ENCODE data around the gene FAM171A2. TPM values are rescaled to one million over a fixed set of nuclear protein-coding genes. Genes with fewer than 3 reads are reported as not detected.
"Not testable (repeated sequence)": the region's sequence is repeated elsewhere in the genome, so short reads cannot be mapped to it uniquely, and the experiment has no call there.

The FAM171A2 gene
- total RNA-seq, 1 experiment from 2014 or later = 29.9 TPM

- TF ChIP-seq CTCF (IDR thresholded peaks at IDR 0.05) (no peak), SMAD4 (CRISPR knock-in tag; IDR thresholded peaks at IDR 0.05) (no peak), NR1H2 (CRISPR knock-in tag; IDR thresholded peaks at IDR 0.05) (no peak), FOXK1 (CRISPR knock-in tag; IDR thresholded peaks at IDR 0.05) (peak; percentile 88), IRF1 (CRISPR knock-in tag; IDR thresholded peaks at IDR 0.05) (no peak), CREB1 (CRISPR knock-in tag; IDR thresholded peaks at IDR 0.05) (no peak), FOXJ3 (CRISPR knock-in tag; IDR thresholded peaks at IDR 0.05; ENCODE audit: borderline replicate concordance) (no peak), NR2C2 (CRISPR knock-in tag; IDR thresholded peaks at IDR 0.05) (no peak)
- TF ChIP-seq, protein P1, sequence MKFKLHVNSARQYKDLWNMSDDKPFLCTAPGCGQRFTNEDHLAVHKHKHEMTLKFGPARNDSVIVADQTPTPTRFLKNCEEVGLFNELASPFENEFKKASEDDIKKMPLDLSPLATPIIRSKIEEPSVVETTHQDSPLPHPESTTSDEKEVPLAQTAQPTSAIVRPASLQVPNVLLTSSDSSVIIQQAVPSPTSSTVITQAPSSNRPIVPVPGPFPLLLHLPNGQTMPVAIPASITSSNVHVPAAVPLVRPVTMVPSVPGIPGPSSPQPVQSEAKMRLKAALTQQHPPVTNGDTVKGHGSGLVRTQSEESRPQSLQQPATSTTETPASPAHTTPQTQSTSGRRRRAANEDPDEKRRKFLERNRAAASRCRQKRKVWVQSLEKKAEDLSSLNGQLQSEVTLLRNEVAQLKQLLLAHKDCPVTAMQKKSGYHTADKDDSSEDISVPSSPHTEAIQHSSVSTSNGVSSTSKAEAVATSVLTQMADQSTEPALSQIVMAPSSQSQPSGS (CRISPR knock-in tag; IDR thresholded peaks at IDR 0.05; ENCODE audit: borderline replicate concordance, low read depth) = no peak
- TF ChIP-seq, protein P2, sequence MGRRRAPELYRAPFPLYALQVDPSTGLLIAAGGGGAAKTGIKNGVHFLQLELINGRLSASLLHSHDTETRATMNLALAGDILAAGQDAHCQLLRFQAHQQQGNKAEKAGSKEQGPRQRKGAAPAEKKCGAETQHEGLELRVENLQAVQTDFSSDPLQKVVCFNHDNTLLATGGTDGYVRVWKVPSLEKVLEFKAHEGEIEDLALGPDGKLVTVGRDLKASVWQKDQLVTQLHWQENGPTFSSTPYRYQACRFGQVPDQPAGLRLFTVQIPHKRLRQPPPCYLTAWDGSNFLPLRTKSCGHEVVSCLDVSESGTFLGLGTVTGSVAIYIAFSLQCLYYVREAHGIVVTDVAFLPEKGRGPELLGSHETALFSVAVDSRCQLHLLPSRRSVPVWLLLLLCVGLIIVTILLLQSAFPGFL (CRISPR knock-in tag; IDR thresholded peaks at IDR 0.05; ENCODE audit: borderline replicate concordance) = no peak
- TF ChIP-seq, protein P3, sequence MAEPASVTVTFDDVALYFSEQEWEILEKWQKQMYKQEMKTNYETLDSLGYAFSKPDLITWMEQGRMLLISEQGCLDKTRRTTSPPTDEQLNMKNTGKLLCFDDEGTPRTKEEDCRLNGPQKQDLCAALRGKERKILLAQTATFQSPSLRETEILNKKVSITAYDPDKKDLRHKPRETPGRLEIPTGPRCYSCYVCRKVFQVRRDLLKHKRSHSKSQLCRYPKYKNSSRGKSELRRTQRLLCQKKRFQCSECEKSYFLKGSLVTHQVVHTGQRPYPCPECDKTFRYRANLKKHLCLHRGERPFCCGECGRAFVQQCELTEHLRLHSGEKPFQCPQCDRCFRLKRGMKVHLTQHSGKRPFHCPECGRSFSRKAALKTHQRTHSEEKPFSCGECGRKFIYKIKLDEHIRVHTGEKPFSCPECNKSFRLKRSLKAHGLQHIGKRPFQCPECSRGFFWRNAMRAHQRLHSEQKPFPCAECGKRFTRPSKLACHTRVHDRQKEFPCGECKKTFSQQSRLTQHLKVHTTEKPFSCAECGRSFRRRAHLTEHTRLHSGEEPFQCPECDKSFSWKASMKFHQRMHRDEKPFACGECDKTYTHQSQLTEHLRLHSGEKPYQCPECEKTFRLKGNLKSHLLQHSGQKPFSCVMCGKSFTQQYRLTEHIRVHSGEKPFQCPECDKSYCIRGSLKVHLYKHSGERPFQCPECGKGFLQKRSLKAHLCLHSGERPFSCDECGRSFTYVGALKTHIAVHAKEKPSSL (CRISPR knock-in tag; conservative IDR thresholded peaks at IDR 0.05) = no peak
Observed at GRCh38 chr17:44344939-44345453, 18.7 kb downstream of the FAM171A2 start, which contains the start of gene GRN (continued).

- no peak for DNase-seq (ENCODE audit: low spot score)
- no peak overlapping the region for H3K27ac Mint-ChIP-seq
- POLR2A ChIA-PET = no interaction called here
Observed at GRCh38 chr17:44343510-44344209, 20.0 kb downstream of the FAM171A2 start.

GRCh38 chr17:44340553-44340952 is 23.1 kb downstream of the FAM171A2 start:
- H3K27ac Mint-ChIP-seq; H3K36me3 Mint-ChIP-seq; DNase-seq (ENCODE audit: low spot score); H3K4me3 Mint-ChIP-seq; POLR2A ChIA-PET; ATAC-seq; H3K9me3 Mint-ChIP-seq; H3K4me1 Mint-ChIP-seq: not testable (repeated sequence)
- CTCF ChIA-PET = interaction anchor here (0.6 to 3.1 kb wide), 3 partner anchors 10 to 119 kb away, joined by 5 to 14 read pairs (median 7); no protein-coding TSS in a partner anchor
- H3K27me3 Mint-ChIP-seq (ENCODE audit: low read depth) = peaks cover 23% of the 10 kb centered on the region

More at GRCh38 chr17:44343510-44344209, 20.0 kb downstream of the FAM171A2 start:
- Mint-ChIP-seq H3K4me1 (peaks cover 8% of the 10 kb centered on the region), H3K9me3 (no peaks in the 10 kb centered on the region), H3K4me3 (no peak overlapping the region), H3K36me3 (no peaks in the 10 kb centered on the region), H3K27me3 (ENCODE audit: low read depth) (peaks cover 20% of the 10 kb centered on the region)
- CTCF ChIA-PET = interaction anchor here (2.5 to 3.5 kb wide), 6 partner anchors 11 to 220 kb away, joined by 7 to 78 read pairs (median 20); partner anchors contain the start of gene HDAC5
- ATAC-seq = no peak
- TF ChIP-seq FOXK1 (CRISPR knock-in tag; IDR thresholded peaks at IDR 0.05) = no peak
- TF ChIP-seq ZNF416 (CRISPR knock-in tag; IDR thresholded peaks at IDR 0.05) = no peak
- no peak for TF ChIP-seq TCF7 (CRISPR knock-in tag; IDR thresholded peaks at IDR 0.05; ENCODE audit: low read depth)
- TF ChIP-seq MXD4 (CRISPR knock-in tag; IDR thresholded peaks at IDR 0.05; ENCODE audit: borderline replicate concordance) = no peak
- no peak for TF ChIP-seq ELF4 (CRISPR knock-in tag; IDR thresholded peaks at IDR 0.05; ENCODE audit: low read depth)

All from WTC11 (cell line).